Measurements from ENCODE around the gene CXCL8.

CXCL8 gene

DNA sequence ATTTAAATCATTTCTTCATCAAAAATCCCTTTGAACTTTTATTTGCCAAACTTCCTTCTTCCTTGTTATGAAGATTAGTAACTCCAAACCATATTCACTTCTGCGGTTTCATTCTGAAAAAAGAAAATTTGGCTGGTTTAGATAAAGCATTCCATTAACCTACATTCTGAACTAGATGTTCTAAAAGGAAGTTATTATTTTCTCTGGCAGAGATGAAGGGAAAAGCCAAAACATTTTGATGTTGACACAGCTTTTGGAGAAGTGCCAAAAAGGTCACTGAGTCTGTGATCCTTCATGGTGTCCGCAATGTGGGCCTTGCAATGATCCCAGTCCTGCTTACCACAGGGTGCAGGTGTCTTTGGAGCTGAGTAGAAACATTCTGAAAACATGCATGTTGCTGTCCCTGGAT is 36.0 kb downstream of the CXCL8 start:
- H3K27ac Mint-ChIP-seq, result no peak overlapping the region
- ATAC-seq (no peak), DNase-seq (no peak)
- H3K36me3 Mint-ChIP-seq (ENCODE audit: low read depth), result no peaks in the 10 kb centered on the region
- H3K9me3 Mint-ChIP-seq, result no peaks in the 10 kb centered on the region
- H3K4me3 Mint-ChIP-seq, result no peak overlapping the region
- H3K27me3 Mint-ChIP-seq, result no peaks in the 10 kb centered on the region
- no peaks in the 10 kb centered on the region for H3K4me1 Mint-ChIP-seq

GRCh38 chr4:73777612-73778011 is 37.2 kb downstream of the CXCL8 start:
- no peaks in the 10 kb centered on the region for H3K36me3 Mint-ChIP-seq (ENCODE audit: low read depth)
- H3K9me3 Mint-ChIP-seq, result no peaks in the 10 kb centered on the region
- ATAC-seq (no peak), DNase-seq (no peak)
- no peak overlapping the region for H3K27ac Mint-ChIP-seq
- peaks cover 1% of the 10 kb centered on the region for H3K27me3 Mint-ChIP-seq
- H3K4me1 Mint-ChIP-seq, result no peaks in the 10 kb centered on the region
- no peak overlapping the region for H3K4me3 Mint-ChIP-seq

DNA sequence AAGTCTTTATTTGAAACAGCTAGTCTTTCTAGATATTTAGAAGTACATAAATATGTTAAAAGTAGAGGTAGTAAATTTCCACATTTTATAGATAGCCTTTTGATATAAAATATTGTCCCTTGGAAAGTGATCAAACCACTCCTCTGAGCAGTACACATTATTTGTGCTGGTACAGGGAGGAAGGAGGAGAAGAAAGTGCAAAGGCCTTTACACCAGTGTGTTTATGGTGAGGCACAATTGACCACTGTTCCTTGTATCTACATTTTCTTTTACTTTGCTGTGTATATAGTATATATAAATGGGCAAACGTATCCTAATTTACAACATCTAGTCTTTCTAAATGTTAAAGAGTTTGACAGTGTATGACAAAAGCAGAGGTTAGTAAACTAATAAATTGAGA is 39.9 kb downstream of the CXCL8 start:
- no peak for DNase-seq
- H3K36me3 Mint-ChIP-seq (ENCODE audit: low read depth), result no peaks in the 10 kb centered on the region
- no peak overlapping the region for H3K27ac Mint-ChIP-seq
- no peaks in the 10 kb centered on the region for H3K4me1 Mint-ChIP-seq
- peaks cover 1% of the 10 kb centered on the region for H3K27me3 Mint-ChIP-seq
- ATAC-seq, result no peak
- H3K4me3 Mint-ChIP-seq, result no peak overlapping the region
- no peaks in the 10 kb centered on the region for H3K9me3 Mint-ChIP-seq

DNA sequence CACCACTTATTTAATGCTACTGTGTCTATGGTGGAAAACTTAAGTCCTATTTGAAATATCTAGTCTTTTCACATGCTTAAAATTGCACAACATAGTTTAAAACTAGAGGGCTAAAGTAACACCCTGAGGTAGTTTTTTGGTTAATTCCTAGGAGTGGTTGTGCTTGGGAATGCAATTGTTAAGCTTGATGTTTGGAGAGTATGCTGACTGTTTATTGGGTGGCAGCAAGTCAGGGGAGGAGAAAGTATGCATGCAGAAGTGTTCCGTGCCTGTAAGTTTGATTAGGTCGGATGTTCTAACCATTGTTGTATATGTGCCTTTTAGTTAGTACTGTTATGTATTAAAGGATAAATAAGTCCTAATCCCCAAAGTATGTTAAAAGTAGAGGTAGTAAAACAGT is 40.5 kb downstream of the CXCL8 start:
- DNase-seq, result no peak
- Mint-ChIP-seq H3K9me3 (no peaks in the 10 kb centered on the region), H3K36me3 (ENCODE audit: low read depth) (no peaks in the 10 kb centered on the region), H3K4me1 (no peaks in the 10 kb centered on the region), H3K4me3 (no peak overlapping the region), H3K27me3 (peaks cover 1% of the 10 kb centered on the region), H3K27ac (no peak overlapping the region)
- ATAC-seq, result no peak

GRCh38 chr4:73788411-73788810 is 48.0 kb downstream of the CXCL8 start:
- H3K27ac Mint-ChIP-seq, result no peak overlapping the region
- no peak for ATAC-seq
- no peak overlapping the region for H3K4me3 Mint-ChIP-seq
- no peaks in the 10 kb centered on the region for H3K4me1 Mint-ChIP-seq
- peaks cover 2% of the 10 kb centered on the region for H3K27me3 Mint-ChIP-seq
- no peaks in the 10 kb centered on the region for H3K36me3 Mint-ChIP-seq (ENCODE audit: low read depth)
- no peak for DNase-seq
- H3K9me3 Mint-ChIP-seq, result peaks cover 8% of the 10 kb centered on the region

Measured in activated naive CD8-positive, alpha-beta T cell treated with anti-CD3 and anti-CD28 coated beads, Interleukin-2, amount 50 U/mL, for 24 hours (primary cell).